ENCODE data around the gene EXD3. TPM values are rescaled to one million over a fixed set of nuclear protein-coding genes. Genes with fewer than 3 reads are reported as not detected.

The EXD3 gene
- total and polyA plus RNA-seq, 2 of the 13 experiments (the other 11 are each of a cell fraction or from before 2014, with no cell fraction given): 2.7 to 4.8 TPM

GRCh38 chr9:137422604-137423513, at the start of gene EXD3, which contains the start of gene NOXA1 (continued):
- TF ChIP-seq, protein P1, sequence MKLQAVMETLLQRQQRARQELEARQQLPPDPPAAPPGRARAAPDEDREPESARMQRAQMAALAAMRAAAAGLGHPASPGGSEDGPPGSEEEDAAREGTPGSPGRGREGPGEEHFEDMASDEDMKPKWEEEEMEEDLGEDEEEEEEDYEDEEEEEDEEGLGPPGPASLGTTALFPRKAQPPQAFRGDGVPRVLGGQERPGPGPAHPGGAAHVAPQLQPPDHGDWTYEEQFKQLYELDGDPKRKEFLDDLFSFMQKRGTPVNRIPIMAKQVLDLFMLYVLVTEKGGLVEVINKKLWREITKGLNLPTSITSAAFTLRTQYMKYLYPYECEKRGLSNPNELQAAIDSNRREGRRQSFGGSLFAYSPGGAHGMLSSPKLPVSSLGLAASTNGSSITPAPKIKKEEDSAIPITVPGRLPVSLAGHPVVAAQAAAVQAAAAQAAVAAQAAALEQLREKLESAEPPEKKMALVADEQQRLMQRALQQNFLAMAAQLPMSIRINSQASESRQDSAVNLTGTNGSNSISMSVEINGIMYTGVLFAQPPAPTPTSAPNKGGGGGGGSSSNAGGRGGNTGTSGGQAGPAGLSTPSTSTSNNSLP (IDR thresholded peaks at IDR 0.05; ENCODE audit: low read depth, low read length): peak; percentile 71
- TF ChIP-seq SIX4 (CRISPR knock-in tag; IDR thresholded peaks at IDR 0.05) (0 out of 2 replicates have a peak, but pooled peaks have one; percentile 36), SMYD3 (CRISPR knock-in tag; IDR thresholded peaks at IDR 0.05) (peak; percentile 62; the same call in 1 of the 2 replicates), FOXA3 (CRISPR knock-in tag; IDR thresholded peaks at IDR 0.05) (peak; percentile 53), TBP (CRISPR knock-in tag; IDR thresholded peaks at IDR 0.05) (no peak), HNRNPK (IDR thresholded peaks at IDR 0.05; ENCODE audit: low read depth, low read length, poor library complexity, severe bottlenecking) (peak; percentile 8), HMGA1 (CRISPR knock-in tag; conservative IDR thresholded peaks at IDR 0.05) (no peak), ZSCAN31 (CRISPR knock-in tag; IDR thresholded peaks at IDR 0.05; ENCODE audit: low read depth) (0 out of 2 replicates have a peak, but pooled peaks have one; percentile 22), ZBTB8A (CRISPR knock-in tag; IDR thresholded peaks at IDR 0.05; ENCODE audit: borderline replicate concordance, low read depth) (no peak), ZNF788 (CRISPR knock-in tag; IDR thresholded peaks at IDR 0.05; ENCODE audit: borderline replicate concordance) (peak; percentile 88; the same call in 1 of the 2 replicates), ATF5 (CRISPR knock-in tag; IDR thresholded peaks at IDR 0.05; ENCODE audit: low read depth) (no peak), ZNF639 (CRISPR knock-in tag; conservative IDR thresholded peaks at IDR 0.05) (peak; percentile 98), ZNF512B (CRISPR knock-in tag; IDR thresholded peaks at IDR 0.05; ENCODE audit: borderline replicate concordance) (no peak), PLRG1 (conservative IDR thresholded peaks at IDR 0.05) (no peak), ZNF777 (CRISPR knock-in tag; IDR thresholded peaks at IDR 0.05) (peak; percentile 91), ZBTB3 (CRISPR knock-in tag; IDR thresholded peaks at IDR 0.05; ENCODE audit: borderline replicate concordance, low read depth) (no peak), GATA4 (IDR thresholded peaks at IDR 0.05; ENCODE audit: borderline replicate concordance, low read depth) (no peak), ATAD3A (CRISPR knock-in tag; IDR thresholded peaks at IDR 0.05) (no peak), ELF4 (CRISPR knock-in tag; IDR thresholded peaks at IDR 0.05; ENCODE audit: borderline replicate concordance) (no peak)
- TF ChIP-seq, protein P2, sequence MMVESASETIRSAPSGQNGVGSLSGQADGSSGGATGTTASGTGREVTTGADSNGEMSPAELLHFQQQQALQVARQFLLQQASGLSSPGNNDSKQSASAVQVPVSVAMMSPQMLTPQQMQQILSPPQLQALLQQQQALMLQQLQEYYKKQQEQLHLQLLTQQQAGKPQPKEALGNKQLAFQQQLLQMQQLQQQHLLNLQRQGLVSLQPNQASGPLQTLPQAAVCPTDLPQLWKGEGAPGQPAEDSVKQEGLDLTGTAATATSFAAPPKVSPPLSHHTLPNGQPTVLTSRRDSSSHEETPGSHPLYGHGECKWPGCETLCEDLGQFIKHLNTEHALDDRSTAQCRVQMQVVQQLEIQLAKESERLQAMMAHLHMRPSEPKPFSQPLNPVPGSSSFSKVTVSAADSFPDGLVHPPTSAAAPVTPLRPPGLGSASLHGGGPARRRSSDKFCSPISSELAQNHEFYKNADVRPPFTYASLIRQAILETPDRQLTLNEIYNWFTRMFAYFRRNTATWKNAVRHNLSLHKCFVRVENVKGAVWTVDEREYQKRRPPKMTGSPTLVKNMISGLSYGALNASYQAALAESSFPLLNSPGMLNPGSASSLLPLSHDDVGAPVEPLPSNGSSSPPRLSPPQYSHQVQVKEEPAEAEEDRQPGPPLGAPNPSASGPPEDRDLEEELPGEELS (CRISPR knock-in tag; IDR thresholded peaks at IDR 0.05): peak; percentile 47; the same call in 1 of the 2 replicates
